A549 (cell line): ENCODE results near the gene LRFN5.

Experiments
- CBX8 ChIP-seq: fragments of 200-600 bp; sonication (generic); IDR thresholded peaks from 2 replicates; pipeline ENCODE4 v1.6.1; 2016
- CEBPB ChIP-seq, 2 experiments: fragments of >200 bp in 1 of 2; sonication (Bioruptor Twin) in 1 of 2; formaldehyde crosslinking in 1 of 2; IDR thresholded peaks; 2 replicates each; pipeline ENCODE4 v1.6.1; 2012 to 2016
- CHD2 ChIP-seq: fragments of 150-350 bp; IDR thresholded peaks from 2 replicates; pipeline ENCODE4 v1.6.1; 2014; ENCODE audit warnings: low read length; ENCODE audit not compliant: partially characterized antibody
- CTCF ChIP-seq: fragments of >200 bp; sonication (Bioruptor Twin); formaldehyde crosslinking; IDR thresholded peaks from 3 replicates; pipeline ENCODE4 v1.5.1; 2016
- HOXA7 ChIP-seq: fragments of 250-450 bp; sonication (Bioruptor Pico); IDR thresholded peaks from 2 replicates; pipeline ENCODE4 v1.5.0; 2020; ENCODE audit warnings: mild to moderate bottlenecking, moderate library complexity
- JUNB ChIP-seq: fragments of >200 bp; sonication (Bioruptor Twin); formaldehyde crosslinking; IDR thresholded peaks from 2 replicates; pipeline ENCODE4 v1.6.1; 2016
- MAZ ChIP-seq: fragments of 150-350 bp; IDR thresholded peaks from 2 replicates; pipeline ENCODE4 v1.6.1; 2014; ENCODE audit warnings: antibody characterized with exemption, low read depth, low read length, borderline replicate concordance
- NPAS2 ChIP-seq: fragments of 250-450 bp; sonication (Bioruptor Pico); IDR thresholded peaks from 2 replicates; pipeline ENCODE4 v1.8.0; 2022; ENCODE audit warnings: mild to moderate bottlenecking, moderate library complexity, borderline replicate concordance
- POLR2A ChIP-seq: IDR thresholded peaks from 2 replicates; pipeline ENCODE4 v1.6.1; 2012; ENCODE audit warnings: mild to moderate bottlenecking, low read length
- RCOR1 ChIP-seq: fragments of 150-350 bp; IDR thresholded peaks from 2 replicates; pipeline ENCODE4 v1.6.1; 2014; ENCODE audit warnings: antibody characterized with exemption, low read length, low read depth
- REST ChIP-seq: fragments of 200-600 bp; sonication (generic); IDR thresholded peaks from 2 replicates; pipeline ENCODE4 v1.6.1; 2016; ENCODE audit warnings: antibody characterized with exemption, mild to moderate bottlenecking, moderate library complexity
- TP53 ChIP-seq: fragments of 250-450 bp; sonication (Bioruptor Pico); IDR thresholded peaks from 2 replicates; pipeline ENCODE4 v1.5.0; 2021; ENCODE audit warnings: mild to moderate bottlenecking, moderate library complexity

- TF ChIP-seq POLR2A (no peak), MAZ (no peak), CTCF (no peak), CHD2 (no peak), HOXA7 (CRISPR knock-in tag) (no peak), REST (no peak), CBX8 (no peak), JUNB (no peak), RCOR1 (no peak), TP53 (CRISPR knock-in tag) (no peak), CEBPB (IDR thresholded peaks at IDR 0.05) (no peak), NPAS2 (no peak)
Observed at GRCh38 chr14:41860586-41860985, 253.9 kb downstream of the LRFN5 start.
